Neural progenitor cell (in vitro differentiated cells): ENCODE measurements around the gene ZNF423. TPM values are rescaled to one million over a fixed set of nuclear protein-coding genes. Genes with fewer than 3 reads are reported as not detected.

Source experiments
- DNase-seq: peaks from one replicate; pipeline ENCODE4 v3.0.0-alpha.2; 2016; ENCODE audit warnings: low spot score
- H2AFZ ChIP-seq: fragments of 200-600 bp; sonication (generic); replicated peaks from 2 replicates; pipeline ENCODE4 v1.6.1; 2016; ENCODE audit warnings: antibody characterized with exemption
- H3F3A ChIP-seq: fragments of 200-600 bp; sonication (generic); 2 replicates; pipeline ENCODE4 v1.6.1; 2016; ENCODE audit warnings: antibody characterized with exemption, low read depth
- H3K27ac ChIP-seq: fragments of 200-600 bp; sonication (generic); 2 replicates; pipeline ENCODE4 v1.5.1; 2016; ENCODE audit warnings: mild to moderate bottlenecking
- H3K27me3 ChIP-seq: fragments of 200-600 bp; sonication (generic); 2 replicates; pipeline ENCODE4 v1.6.1; 2016; ENCODE audit warnings: mild to moderate bottlenecking, moderate library complexity
- H3K36me3 ChIP-seq: fragments of 200-600 bp; sonication (generic); 2 replicates; pipeline ENCODE4 v1.5.1; 2016
- H3K4me1 ChIP-seq: fragments of 200-600 bp; sonication (generic); 2 replicates; pipeline ENCODE4 v1.6.1; 2016; ENCODE audit warnings: mixed run types
- H3K4me2 ChIP-seq: fragments of 200-600 bp; sonication (generic); 2 replicates; pipeline ENCODE4 v1.6.1; 2016
- H3K4me3 ChIP-seq: fragments of 200-600 bp; sonication (generic); 2 replicates; pipeline ENCODE4 v1.5.1; 2016
- H3K79me2 ChIP-seq: fragments of 200-600 bp; sonication (generic); 2 replicates; pipeline ENCODE4 v1.6.1; 2016; ENCODE audit warnings: low read depth
- H3K9ac ChIP-seq: fragments of 200-600 bp; sonication (generic); 2 replicates; pipeline ENCODE4 v1.6.1; 2016
- H3K9me3 ChIP-seq: fragments of 200-600 bp; sonication (generic); 2 replicates; pipeline ENCODE4 v1.5.1; 2016; ENCODE audit warnings: low read depth
- H4K20me1 ChIP-seq: fragments of 200-600 bp; sonication (generic); 2 replicates; pipeline ENCODE4 v1.6.1; 2016; ENCODE audit warnings: low read depth
- H3K27ac Mint-ChIP-seq: 3 replicates; pipeline ENCODE4 v1.8.0; 2021; ENCODE audit warnings: mixed read lengths
- H3K27me3 Mint-ChIP-seq: 2 replicates; pipeline ENCODE4 v1.8.0; 2022; ENCODE audit warnings: low read depth, mild to moderate bottlenecking, inconsistent platforms, moderate library complexity, mixed read lengths; ENCODE audit not compliant: insufficient read depth
- H3K36me3 Mint-ChIP-seq: 3 replicates; pipeline ENCODE4 v1.8.0; 2021; ENCODE audit warnings: mixed read lengths
- H3K4me1 Mint-ChIP-seq: 3 replicates; pipeline ENCODE4 v1.8.0; 2021; ENCODE audit warnings: mixed read lengths
- H3K4me3 Mint-ChIP-seq: 3 replicates; pipeline ENCODE4 v1.8.0; 2021; ENCODE audit warnings: mild to moderate bottlenecking, moderate library complexity, mixed read lengths
- H3K9me3 Mint-ChIP-seq: 3 replicates; pipeline ENCODE4 v1.8.0; 2020; ENCODE audit warnings: mixed read lengths
- EZH2 ChIP-seq: fragments of 200-600 bp; sonication (generic); IDR thresholded peaks from 2 replicates; pipeline ENCODE4 v1.6.1; 2017; ENCODE audit warnings: antibody characterized with exemption, mild to moderate bottlenecking, moderate library complexity
- EZH2phosphoT487 ChIP-seq: fragments of 200-600 bp; sonication (generic); IDR thresholded peaks from 2 replicates; pipeline ENCODE4 v1.6.1; 2017; ENCODE audit warnings: antibody characterized with exemption
- total RNA-seq: library from RNA; depleted of rRNA; stranded (reverse); fragments of >200 nt; gene quantifications from 2 replicates; pipeline ENCODE4 v1.2.3, GENCODE V29; 2015; ENCODE audit warnings: low replicate concordance
- TF ChIP-seq, protein P1 (sequence below): fragments of 200-600 bp; sonication (generic); IDR thresholded peaks from 2 replicates; pipeline ENCODE4 v1.5.1; 2017; ENCODE audit warnings: antibody characterized with exemption, mild to moderate bottlenecking

Gene ZNF423
- total RNA-seq, 1 donor from 2014 or later, result 21.9 TPM

DNA sequence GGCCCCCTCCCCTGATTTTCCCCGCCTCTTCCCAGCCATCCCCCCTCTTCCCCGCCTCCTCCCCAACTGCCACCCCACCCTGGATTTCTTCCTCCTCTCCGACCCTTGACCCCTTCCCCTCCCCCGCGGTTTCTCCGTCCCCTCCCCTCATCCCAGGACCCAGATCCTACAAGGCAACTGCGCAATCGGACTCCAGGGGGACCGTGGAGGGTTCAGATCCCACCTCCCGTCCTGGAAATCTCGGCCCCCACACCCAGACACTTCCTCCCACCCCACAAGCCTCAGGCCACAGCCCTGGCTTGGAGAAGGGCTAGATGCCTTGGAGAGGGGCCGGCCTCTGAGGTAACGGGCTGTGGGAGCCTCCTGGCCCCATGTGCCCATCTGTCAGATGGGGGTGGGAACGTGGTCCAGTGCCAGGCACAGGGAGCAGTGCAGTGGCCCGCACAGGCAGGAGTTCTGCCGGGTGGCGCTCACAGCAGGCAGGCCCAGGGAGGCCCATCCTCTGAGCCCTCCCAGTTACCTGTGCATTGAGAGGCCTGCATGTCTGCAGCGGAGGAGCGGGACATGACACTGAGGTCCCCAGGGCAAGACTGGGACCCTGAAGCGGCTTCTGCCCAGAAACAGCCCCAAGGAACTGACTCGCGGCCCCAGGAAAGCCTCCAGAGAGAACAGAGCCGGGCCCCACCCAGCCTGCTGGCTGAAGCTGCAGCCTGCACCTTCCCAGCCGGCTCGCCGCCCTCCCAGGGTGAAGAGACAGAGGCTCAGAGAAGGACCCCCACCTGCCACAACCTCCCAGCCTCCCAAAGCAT is 16.7 kb downstream of the ZNF423 start:
- H3K4me3 Mint-ChIP-seq, result no peak overlapping the region

DNA sequence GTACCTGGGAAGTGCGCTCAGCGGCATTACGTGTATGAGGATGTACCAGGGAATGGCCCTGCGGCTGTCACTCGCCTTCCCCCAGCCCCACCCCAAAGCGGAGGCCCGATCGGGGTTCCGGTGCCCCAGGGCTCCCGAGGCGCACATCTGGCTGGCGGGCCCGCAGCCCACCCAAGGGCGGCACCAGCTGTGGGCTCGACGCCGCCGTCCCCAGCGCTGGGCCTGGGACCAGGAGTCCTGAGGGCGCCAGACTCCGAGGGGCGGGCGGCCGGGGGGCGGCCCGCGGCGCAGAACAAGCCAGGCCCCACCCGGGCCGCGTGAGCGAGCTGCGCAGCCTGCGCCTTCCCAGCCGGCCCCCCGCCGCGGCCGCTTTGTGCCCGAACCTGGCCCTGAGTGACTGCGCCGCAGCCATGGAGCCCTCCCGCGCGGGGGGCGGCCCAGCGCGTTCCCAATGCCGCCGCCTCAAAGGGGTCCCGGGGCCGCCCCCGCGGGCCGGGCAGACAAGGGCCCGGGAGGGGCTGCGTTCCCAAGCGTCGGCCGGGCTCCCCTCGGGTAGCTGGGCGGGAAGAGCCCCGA is 17.4 kb downstream of the ZNF423 start:
- H3K4me1 ChIP-seq, result peaks cover 45% of the 10 kb centered on the region
- H3K27me3 ChIP-seq, result no peaks in the 10 kb centered on the region
- DNase-seq, result peak; percentile 76
- H3K4me1 Mint-ChIP-seq, result peaks cover 77% of the 10 kb centered on the region
- H3K9ac ChIP-seq, result no peak overlapping the region
- H3K79me2 ChIP-seq, result peaks cover 97% of the 10 kb centered on the region
- peak overlapping the region; percentile 76 for H3K4me2 ChIP-seq
- peaks cover 25% of the 10 kb centered on the region for H3F3A ChIP-seq
- H3K9me3 ChIP-seq, result no peaks in the 10 kb centered on the region
- no peak overlapping the region for H3K27ac Mint-ChIP-seq
- H3K4me3 ChIP-seq, result peak overlapping the region; percentile 48
- no peak overlapping the region for H2AFZ ChIP-seq
- H4K20me1 ChIP-seq, result peaks cover 97% of the 10 kb centered on the region
- H3K27ac ChIP-seq, result no peak overlapping the region
- peak overlapping the region; percentile 66 for H3K4me3 Mint-ChIP-seq
- H3K27me3 Mint-ChIP-seq, result peaks cover 4% of the 10 kb centered on the region
- no peaks in the 10 kb centered on the region for H3K9me3 Mint-ChIP-seq
- TF ChIP-seq EZH2 (no peak), EZH2phosphoT487 (no peak)
- TF ChIP-seq, protein P1, sequence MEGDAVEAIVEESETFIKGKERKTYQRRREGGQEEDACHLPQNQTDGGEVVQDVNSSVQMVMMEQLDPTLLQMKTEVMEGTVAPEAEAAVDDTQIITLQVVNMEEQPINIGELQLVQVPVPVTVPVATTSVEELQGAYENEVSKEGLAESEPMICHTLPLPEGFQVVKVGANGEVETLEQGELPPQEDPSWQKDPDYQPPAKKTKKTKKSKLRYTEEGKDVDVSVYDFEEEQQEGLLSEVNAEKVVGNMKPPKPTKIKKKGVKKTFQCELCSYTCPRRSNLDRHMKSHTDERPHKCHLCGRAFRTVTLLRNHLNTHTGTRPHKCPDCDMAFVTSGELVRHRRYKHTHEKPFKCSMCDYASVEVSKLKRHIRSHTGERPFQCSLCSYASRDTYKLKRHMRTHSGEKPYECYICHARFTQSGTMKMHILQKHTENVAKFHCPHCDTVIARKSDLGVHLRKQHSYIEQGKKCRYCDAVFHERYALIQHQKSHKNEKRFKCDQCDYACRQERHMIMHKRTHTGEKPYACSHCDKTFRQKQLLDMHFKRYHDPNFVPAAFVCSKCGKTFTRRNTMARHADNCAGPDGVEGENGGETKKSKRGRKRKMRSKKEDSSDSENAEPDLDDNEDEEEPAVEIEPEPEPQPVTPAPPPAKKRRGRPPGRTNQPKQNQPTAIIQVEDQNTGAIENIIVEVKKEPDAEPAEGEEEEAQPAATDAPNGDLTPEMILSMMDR, result no peak
- H3K36me3 Mint-ChIP-seq, result peaks cover 8% of the 10 kb centered on the region
- H3K36me3 ChIP-seq, result no peaks in the 10 kb centered on the region

More for the DNA sequence above, 16.7 kb downstream of the ZNF423 start:
- Histone ChIP-seq H3K36me3 (no peaks in the 10 kb centered on the region), H3K4me2 (peak overlapping the region; percentile 76), H3K4me1 (peaks cover 38% of the 10 kb centered on the region), H3K9me3 (no peaks in the 10 kb centered on the region), H3K27me3 (no peaks in the 10 kb centered on the region), H3K27ac (no peak overlapping the region), H3K9ac (no peak overlapping the region), H3K79me2 (peaks cover 97% of the 10 kb centered on the region), H4K20me1 (peaks cover 97% of the 10 kb centered on the region), H2AFZ (no peak overlapping the region), H3F3A (peaks cover 22% of the 10 kb centered on the region), H3K4me3 (peak overlapping the region; percentile 48)
- H3K27ac Mint-ChIP-seq, result peak overlapping the region; percentile 88
- TF ChIP-seq, protein P1, result no peak
- TF ChIP-seq EZH2phosphoT487, result no peak
- no peak for TF ChIP-seq EZH2
- H3K4me1 Mint-ChIP-seq, result peaks cover 75% of the 10 kb centered on the region
- H3K9me3 Mint-ChIP-seq, result no peaks in the 10 kb centered on the region
- peaks cover 2% of the 10 kb centered on the region for H3K27me3 Mint-ChIP-seq
- DNase-seq, result peak; percentile 55
- H3K36me3 Mint-ChIP-seq, result peaks cover 8% of the 10 kb centered on the region

DNA sequence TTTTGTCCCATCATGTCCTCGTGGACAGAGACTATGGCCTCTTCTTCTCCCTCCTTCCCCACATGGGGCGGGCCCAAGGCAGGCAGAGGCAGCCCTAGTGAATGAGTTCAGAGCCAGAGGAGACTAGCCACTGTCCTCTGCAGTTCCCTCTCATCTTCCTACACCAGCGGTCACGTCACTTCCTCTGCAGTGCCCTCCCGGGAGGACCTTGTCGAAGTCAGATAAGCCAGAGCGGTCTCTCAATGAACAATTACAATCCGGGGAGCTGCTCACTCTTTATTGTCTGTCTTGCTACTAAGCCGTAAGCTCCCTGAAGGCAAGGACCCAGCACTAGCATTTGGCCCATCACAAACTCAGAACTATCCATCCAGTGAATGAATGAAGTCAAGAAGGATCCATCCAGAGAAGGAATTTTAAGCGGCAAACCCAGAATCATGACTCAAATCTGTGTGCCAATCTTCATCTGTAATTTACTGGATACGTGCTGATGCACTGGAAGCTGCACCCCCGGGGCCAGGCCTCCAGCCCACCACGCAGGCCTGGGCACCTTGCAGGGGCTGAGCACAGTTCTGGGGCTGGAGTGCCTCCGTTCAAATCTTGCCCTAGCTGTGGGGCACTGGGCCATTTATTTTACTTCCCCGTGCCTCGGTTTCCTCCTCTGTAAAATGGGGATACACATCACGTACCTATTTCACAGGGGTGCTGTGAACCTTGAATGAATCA is 18.1 kb downstream of the ZNF423 start:
- TF ChIP-seq EZH2phosphoT487 (no peak), EZH2 (no peak)
- TF ChIP-seq, protein P1, result no peak
- Mint-ChIP-seq H3K36me3 (peaks cover 8% of the 10 kb centered on the region), H3K4me1 (peaks cover 77% of the 10 kb centered on the region), H3K27me3 (peaks cover 4% of the 10 kb centered on the region), H3K27ac (peak overlapping the region; percentile 68), H3K9me3 (no peaks in the 10 kb centered on the region), H3K4me3 (peak overlapping the region; percentile 66)
- H3K4me3 ChIP-seq, result peak overlapping the region; percentile 48
- H3K36me3 ChIP-seq, result no peaks in the 10 kb centered on the region
- no peaks in the 10 kb centered on the region for H3K9me3 ChIP-seq
- H3K27ac ChIP-seq, result no peak overlapping the region
- H3K9ac ChIP-seq, result no peak overlapping the region
- H3K4me2 ChIP-seq, result peak overlapping the region; percentile 76
- peaks cover 97% of the 10 kb centered on the region for H3K79me2 ChIP-seq
- peaks cover 97% of the 10 kb centered on the region for H4K20me1 ChIP-seq
- H3F3A ChIP-seq, result peaks cover 25% of the 10 kb centered on the region
- no peak for DNase-seq
- H3K27me3 ChIP-seq, result no peaks in the 10 kb centered on the region
- H3K4me1 ChIP-seq, result peaks cover 52% of the 10 kb centered on the region
- no peak overlapping the region for H2AFZ ChIP-seq
